HG03469 (cell line): ENCODE measurements around the gene JARID2.
"Not testable (repeated sequence)": the region's sequence is repeated elsewhere in the genome, so short reads cannot be mapped to it uniquely, and the experiment has no call there.

Experiments
- ATAC-seq: cut with Tn5 transposase; IDR thresholded peaks from one replicate; pipeline ENCODE4 v1.9.1; 2021; ENCODE audit warnings: mild to moderate bottlenecking, moderate library complexity, moderate number of reproducible peaks; ENCODE audit not compliant: unreplicated experiment

Gene JARID2

GRCh38 chr6:15411766-15412165 is 165.9 kb downstream of the JARID2 start:
- no peak for ATAC-seq

DNA sequence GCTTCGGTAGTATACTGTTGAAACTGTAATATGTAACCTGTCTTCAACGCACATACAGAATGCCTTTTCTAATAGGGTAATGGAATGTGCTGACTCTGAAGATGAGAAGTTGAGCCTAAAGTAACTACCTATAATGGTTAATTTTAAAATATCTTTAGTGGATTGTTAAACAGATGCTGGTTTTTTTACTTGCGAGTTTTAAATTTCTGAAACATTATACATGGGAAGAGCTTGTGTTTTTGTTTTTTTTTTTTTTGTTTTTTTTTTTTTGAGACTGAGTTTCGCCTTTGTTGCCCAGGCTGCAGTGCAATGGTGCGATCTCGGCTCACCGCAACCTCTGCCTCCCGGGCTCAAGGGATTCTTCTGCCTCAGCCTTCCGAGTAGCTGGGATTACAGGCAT is 166.9 kb downstream of the JARID2 start:
- no peak for ATAC-seq

GRCh38 chr6:15413466-15414234 is 167.8 kb downstream of the JARID2 start:
- no peak for ATAC-seq

GRCh38 chr6:15414235-15414612 is 168.4 kb downstream of the JARID2 start:
- no peak for ATAC-seq

DNA sequence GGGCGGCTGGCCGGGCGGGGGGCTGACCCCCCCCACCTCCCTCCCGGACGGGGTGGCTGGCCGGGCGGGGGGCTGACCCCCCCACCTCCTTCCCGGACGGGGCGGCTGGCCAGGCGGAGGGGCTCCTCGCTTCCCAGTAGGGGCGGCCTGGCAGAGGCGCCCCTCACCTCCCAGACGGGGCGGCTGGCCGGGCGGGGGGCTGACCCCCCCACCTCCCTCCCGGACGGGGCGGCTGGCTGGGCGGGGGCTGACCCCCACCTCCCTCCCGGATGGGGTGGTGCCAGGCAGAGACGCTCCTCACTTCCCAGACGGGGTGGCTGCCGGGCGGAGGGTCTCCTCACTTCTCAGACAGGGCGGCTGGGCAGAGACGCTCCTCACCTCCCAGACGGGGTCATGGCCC is 169.8 kb downstream of the JARID2 start:
- not testable (repeated sequence) for ATAC-seq

DNA sequence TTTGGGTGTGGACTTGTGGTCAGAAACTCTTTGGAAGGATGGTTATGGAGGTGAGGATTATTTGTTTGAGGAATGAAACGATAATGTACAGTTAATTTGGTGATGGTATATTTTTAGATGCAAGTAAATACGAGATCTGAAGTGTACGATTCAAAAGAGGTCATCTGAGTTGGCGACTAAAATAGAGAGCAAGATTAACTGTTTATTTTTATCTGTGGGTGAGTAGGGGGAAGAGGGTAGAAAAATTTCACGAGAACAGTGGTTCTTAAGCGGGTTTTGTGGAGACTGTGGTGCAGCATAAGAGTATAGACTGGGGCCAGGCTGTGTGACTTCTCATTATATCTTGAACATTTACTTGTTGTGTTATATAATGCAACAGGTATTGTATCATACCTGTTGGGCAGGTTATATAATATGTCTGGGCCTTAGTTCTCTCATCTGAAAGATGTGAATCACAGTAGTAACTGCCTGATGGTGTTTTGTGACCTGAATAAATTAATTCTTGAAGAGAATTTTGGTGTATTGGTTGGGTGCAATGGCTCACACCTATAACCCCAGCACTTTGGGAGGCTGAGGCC is 171.2 kb downstream of the JARID2 start:
- no peak for ATAC-seq

- ATAC-seq: no peak
Measured at GRCh38 chr6:15417811-15418210, 171.9 kb downstream of the JARID2 start.

- ATAC-seq: no peak
Measured at GRCh38 chr6:15419493-15419892, 173.6 kb downstream of the JARID2 start.

DNA sequence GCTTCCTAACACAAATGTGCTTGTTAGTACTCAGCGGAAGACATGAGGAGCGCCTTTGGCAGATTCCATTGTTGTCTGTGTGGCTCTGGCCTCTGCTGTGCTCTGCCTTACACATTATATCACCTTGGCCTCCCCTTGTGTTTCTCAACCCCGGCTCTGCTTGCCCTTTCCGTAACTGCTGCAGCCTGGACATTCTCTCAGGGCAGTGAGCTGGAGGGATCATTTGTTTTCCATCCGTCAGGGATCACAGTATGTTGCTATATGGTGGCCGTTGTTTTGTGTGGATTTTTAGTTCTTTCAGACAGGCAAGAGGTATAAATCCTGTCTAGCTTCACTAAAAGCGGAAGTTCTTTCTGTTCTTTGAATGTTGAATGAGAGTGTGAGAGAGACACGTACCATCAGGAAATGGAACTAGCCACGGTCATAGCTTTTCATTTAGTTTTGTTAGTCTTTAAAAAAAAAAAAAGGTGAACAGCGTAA is 175.1 kb downstream of the JARID2 start:
- peak; percentile 43 for ATAC-seq

- ATAC-seq: no peak
Measured at GRCh38 chr6:15421945-15422733, 176.3 kb downstream of the JARID2 start.

DNA sequence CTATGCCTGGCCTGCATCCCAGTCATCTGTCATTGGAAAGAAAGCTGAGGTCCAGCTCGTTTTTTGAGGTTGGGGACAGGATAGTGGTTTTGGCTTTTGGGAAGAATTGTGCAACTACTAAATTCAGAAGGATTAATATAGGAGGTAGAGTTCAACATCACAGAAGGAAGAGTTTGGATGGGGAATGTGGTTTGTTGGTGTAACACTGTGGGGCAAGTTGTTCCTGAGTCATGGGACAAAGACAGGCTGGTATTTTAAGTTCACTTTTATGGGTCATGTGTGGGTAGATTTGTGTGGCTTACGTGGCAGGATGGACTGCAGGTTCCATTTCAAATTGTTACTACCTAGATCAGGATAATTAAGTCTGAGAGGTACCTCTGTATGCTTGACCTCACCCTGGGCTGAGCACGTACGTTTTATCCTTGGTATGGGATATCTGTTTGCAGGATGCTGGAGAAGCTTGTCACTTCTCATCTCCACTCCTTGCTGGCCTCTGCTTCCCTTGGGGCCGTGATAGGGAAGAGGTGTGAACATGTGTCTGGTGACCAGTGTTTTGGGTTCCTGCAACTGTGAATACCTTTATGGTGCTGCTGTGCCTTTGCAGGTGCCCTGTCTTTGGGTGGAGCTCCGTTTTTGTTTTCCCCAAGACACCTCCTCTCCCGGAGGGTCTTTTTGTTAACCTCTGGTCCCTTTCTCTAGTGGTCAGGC is 177.6 kb downstream of the JARID2 start:
- no peak for ATAC-seq

DNA sequence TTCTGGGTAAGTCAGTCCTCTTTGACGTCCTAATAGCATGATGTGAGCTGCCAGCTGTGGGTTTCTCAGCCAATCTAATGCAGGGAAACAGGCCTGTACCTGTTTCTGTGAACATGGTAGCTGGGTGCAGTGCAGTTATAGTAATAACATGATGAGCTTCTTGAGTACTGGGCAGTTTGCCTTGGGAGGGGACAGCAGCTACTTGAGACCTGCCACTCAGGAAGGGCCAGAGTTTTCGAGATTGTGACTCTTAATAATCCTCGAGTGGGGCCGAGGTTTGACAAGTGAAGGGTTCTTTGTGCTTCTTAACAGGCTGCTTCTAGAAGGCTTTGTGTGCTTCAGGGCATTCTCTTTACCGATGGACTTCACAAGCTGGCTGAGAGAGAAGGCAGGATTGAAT is 180.1 kb downstream of the JARID2 start:
- no peak for ATAC-seq

DNA sequence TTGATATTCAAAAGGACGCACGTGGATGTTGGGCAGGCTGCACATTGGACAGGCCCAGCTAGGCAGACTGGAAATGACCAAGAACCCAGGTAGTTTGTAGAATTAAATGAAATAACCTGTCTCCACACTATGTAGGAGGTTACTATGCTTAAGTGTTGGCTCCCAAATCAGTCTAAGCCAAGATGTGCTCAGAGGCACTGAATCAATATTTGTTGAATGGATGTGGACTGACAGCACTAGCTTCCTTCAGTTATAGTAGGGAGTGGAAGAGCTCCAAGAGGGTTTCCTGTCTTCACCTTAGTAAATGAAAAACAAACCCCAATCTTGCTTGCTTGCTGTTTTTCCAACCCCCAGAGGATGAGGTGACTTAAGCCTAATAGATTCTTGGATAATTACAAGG is 180.5 kb downstream of the JARID2 start:
- no peak for ATAC-seq

DNA sequence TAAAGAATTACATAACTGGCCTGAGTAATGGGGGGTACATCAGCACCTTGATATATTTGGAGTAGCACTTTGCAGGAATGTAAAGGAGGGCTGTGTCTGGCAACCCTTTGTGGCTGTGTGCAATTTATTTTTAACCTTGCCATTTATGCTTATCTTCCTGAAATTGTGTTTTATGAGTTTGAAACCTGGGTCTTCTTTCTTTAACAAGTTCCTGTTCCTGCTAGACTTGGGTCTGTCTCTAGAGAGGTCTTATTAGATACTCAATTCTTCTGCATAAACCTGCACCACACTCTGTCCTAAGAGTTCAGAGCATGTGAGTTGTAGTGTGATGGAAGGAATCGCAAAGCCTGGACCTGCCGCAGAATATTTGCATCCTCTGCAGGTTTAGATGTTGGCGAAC is 181.0 kb downstream of the JARID2 start:
- no peak for ATAC-seq

GRCh38 chr6:15427331-15428070 is 181.6 kb downstream of the JARID2 start:
- no peak for ATAC-seq

- ATAC-seq: no peak
Measured at GRCh38 chr6:15429141-15430110, 183.6 kb downstream of the JARID2 start.

GRCh38 chr6:15430186-15430585 is 184.3 kb downstream of the JARID2 start:
- no peak for ATAC-seq

GRCh38 chr6:15430931-15431405 is 185.1 kb downstream of the JARID2 start:
- no peak for ATAC-seq
